CD4-positive, alpha-beta T cell treated with Interleukin-17A for 4 hours (primary cell): ENCODE results near the gene GAK.
"Not testable (repeated sequence)": the region's sequence is repeated elsewhere in the genome, so short reads cannot be mapped to it uniquely, and the experiment has no call there.

Source experiments
- DNase-seq: peaks from one replicate; pipeline ENCODE4 v3.0.0-alpha.2; 2020; ENCODE audit warnings: mixed read lengths

The GAK gene

DNA sequence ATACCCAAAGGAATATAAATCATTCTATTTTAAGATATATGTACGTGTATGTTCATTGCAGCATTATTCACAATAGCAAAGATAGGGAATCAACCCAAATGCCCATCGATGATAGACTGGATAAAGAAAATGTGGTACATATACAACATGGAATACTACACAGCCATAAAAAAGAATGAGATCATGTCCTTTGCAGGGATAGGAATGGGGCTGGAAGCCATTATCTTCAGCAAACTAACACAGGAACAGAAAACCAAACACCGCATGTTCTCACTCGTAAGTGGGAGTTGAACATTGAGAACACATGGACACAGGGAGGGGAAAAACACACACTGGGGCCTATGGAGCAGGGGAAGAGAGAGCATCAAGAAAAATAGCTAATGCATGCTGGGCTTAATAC, 125.1 kb downstream of the GAK start:
- DNase-seq = not testable (repeated sequence)

- DNase-seq = no peak
Measured at GRCh38 chr4:804804-805203, 127.3 kb downstream of the GAK start.

DNA sequence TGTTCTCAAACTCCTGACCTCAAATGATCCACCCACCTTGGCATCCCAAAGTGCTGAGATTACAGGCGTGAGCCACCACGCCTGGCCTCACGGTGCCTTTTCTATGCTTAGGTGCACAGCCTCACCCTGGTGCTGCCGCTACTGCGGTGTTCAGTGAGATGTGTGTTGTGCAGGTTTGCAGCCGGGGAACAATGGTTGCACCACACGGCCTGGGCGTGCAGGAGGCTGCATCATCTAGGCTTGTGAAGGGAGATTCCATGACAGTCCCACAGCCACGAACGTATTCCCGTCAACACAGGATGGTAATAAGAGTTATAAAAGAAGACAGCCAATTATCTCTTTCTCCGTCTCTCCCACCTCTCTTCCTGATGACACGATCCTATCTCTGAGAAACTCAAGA, 128.2 kb downstream of the GAK start:
- no peak for DNase-seq

DNA sequence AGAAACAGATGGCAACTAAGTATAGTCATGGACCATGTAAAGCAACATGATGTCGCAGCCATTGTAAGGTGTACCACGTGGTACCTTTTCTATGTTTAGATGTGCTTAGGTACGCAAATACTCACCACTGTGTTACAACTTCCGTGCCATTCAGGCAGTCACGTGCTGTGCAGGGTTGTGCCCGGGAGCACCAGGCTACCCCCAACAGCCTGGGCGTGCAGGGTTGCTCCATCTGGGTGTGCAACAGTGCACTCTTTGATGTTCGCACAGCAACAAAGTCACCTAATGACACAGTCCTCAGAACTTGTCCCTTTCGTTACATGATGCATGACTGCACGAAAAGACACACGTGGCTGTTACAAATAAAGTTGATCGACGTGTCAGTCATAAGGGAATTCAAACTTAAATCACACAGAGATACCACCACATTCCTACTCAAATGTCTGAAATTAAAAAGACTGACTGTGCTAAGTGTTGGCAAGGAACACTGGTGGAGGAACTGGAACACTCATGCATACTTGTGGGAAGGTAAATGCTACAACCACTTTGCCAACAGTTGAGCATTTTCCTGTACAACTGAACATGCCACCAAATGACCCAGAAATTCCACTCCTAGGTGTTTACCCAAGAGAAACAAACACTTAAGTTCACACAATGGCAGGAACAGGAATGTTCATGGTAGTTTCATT, 130.5 kb downstream of the GAK start:
- DNase-seq = no peak
